GM12872 (cell line): Measurements from ENCODE around the gene TOB2.

Experiments used
- CTCF ChIP-seq: IDR thresholded peaks from 3 replicates; pipeline ENCODE4 v1.5.1; 2011; ENCODE audit warnings: low read depth, mild to moderate bottlenecking, low read length, moderate library complexity; ENCODE audit not compliant: insufficient read depth

Gene TOB2

GRCh38 chr22:41442240-41442792 lies 4.3 kb downstream of the TOB2 start:
- TF ChIP-seq CTCF, result no peak

GRCh38 chr22:41437198-41437597 lies 9.4 kb downstream of the TOB2 start:
- no peak for TF ChIP-seq CTCF

GRCh38 chr22:41436322-41437113 lies 10.1 kb downstream of the TOB2 start:
- TF ChIP-seq CTCF, result no peak

- TF ChIP-seq CTCF, result no peak
Measured at GRCh38 chr22:41435560-41435959, 11.0 kb downstream of the TOB2 start.

GRCh38 chr22:41431656-41432055 lies 14.9 kb downstream of the TOB2 start:
- TF ChIP-seq CTCF, result no peak

- TF ChIP-seq CTCF, result no peak
Measured at GRCh38 chr22:41429951-41430332, 16.7 kb downstream of the TOB2 start.

- TF ChIP-seq CTCF, result no peak
Measured at GRCh38 chr22:41429232-41429950, 17.2 kb downstream of the TOB2 start.
